Measurements from ENCODE around the gene AFTPH.

The AFTPH gene

GRCh38 chr2:64565949-64566710 lies 42.0 kb downstream of the AFTPH start:
- no peak overlapping the region for H3K4me3 ChIP-seq (ENCODE audit: low read length)
- TF ChIP-seq, protein P1, sequence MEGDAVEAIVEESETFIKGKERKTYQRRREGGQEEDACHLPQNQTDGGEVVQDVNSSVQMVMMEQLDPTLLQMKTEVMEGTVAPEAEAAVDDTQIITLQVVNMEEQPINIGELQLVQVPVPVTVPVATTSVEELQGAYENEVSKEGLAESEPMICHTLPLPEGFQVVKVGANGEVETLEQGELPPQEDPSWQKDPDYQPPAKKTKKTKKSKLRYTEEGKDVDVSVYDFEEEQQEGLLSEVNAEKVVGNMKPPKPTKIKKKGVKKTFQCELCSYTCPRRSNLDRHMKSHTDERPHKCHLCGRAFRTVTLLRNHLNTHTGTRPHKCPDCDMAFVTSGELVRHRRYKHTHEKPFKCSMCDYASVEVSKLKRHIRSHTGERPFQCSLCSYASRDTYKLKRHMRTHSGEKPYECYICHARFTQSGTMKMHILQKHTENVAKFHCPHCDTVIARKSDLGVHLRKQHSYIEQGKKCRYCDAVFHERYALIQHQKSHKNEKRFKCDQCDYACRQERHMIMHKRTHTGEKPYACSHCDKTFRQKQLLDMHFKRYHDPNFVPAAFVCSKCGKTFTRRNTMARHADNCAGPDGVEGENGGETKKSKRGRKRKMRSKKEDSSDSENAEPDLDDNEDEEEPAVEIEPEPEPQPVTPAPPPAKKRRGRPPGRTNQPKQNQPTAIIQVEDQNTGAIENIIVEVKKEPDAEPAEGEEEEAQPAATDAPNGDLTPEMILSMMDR (IDR thresholded peaks at IDR 0.05; ENCODE audit: insufficient read depth, low read depth, low read length, missing control alignments): no peak

DNA sequence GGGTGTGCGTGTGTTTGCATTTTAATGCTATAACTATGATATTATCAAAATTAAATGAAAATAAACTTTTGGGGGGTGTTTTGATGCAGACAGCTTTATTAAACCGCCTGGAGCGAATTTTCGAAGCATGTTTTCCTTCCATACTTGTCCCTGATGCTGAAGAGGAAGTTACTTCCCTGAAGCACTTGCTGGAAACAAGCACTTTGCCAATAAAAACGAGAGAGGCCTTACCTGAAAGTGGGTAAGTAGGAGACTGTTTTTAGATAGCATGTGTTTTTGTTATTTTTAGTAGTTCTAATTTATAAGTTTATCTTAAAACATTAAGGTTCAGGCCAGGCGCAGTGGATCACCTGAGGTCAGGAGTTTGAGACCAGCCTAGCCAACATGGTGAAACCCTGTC lies 43.3 kb downstream of the AFTPH start:
- H3K4me3 ChIP-seq (ENCODE audit: low read length): no peak overlapping the region
- TF ChIP-seq, protein P1 (IDR thresholded peaks at IDR 0.05; ENCODE audit: insufficient read depth, low read depth, low read length, missing control alignments): no peak
- DNase-seq (ENCODE audit: low read depth): no peak

More at GRCh38 chr2:64565949-64566710, 42.0 kb downstream of the AFTPH start:
- DNase-seq (ENCODE audit: low read depth): peak; percentile 57

DNA sequence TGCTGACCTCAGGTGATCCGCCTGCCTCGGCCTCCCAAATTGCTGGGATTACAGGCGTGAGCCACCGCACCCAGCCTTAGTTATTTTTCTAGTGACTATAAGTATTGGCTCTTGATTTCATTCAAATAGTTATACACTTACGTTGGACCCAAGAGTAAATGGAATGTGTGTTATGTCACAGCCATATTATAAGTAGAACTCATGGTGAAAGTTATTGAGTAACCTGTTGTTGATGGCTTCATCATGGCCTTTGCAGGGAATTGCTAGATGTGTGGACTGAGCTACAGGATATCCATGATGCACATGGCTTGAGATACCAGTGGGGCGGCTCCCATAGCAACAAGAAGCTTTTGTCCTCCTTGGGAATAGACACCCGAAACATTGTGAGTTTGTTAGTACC lies 44.7 kb downstream of the AFTPH start:
- DNase-seq (ENCODE audit: low read depth): no peak
- H3K4me3 ChIP-seq (ENCODE audit: low read length): no peak overlapping the region
- TF ChIP-seq, protein P1 (IDR thresholded peaks at IDR 0.05; ENCODE audit: insufficient read depth, low read depth, low read length, missing control alignments): no peak

DNA sequence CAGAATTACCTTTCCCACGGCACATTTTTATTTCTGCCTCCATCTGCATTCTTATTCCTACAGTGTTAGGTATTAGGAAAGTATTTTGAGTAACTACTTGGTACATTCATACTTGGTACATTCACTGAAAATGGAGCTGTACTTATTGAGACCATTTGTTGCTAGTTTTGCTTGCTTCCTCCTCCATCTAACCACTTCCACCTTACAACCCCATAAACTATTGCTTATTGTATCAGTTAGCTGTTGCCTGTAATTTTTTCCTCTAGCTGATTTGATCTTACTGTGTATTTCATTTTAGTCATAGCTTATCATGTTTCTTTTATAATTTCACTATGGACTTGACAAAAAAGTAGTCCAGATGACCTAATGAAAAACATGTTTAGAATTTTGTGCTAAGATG lies 50.7 kb downstream of the AFTPH start:
- TF ChIP-seq, protein P1 (IDR thresholded peaks at IDR 0.05; ENCODE audit: insufficient read depth, low read depth, low read length, missing control alignments): no peak
- no peak overlapping the region for H3K4me3 ChIP-seq (ENCODE audit: low read length)

DNA sequence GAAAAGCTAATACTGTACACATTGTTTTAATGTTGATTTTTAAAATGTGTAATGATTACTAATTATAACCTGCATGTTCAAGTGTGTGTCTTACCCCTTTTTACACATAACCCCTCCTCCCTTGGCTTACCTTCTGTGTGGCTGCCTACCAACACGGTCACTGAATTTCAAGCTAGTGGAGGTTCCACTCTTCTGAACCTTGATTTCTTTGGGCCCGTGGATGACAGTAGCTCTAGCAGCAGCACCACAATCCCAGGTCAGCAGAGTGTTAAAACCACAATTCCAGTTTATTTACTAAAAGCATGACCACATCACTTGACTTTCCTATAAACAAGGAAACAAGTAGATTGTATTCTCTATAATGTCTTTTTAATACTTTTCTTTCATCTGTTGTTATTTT lies 56.9 kb downstream of the AFTPH start:
- TF ChIP-seq, protein P1 (IDR thresholded peaks at IDR 0.05; ENCODE audit: insufficient read depth, low read depth, low read length, missing control alignments): no peak
- no peak overlapping the region for H3K4me3 ChIP-seq (ENCODE audit: low read length)
- no peak for DNase-seq (ENCODE audit: low read depth)

More for the DNA sequence above, 50.7 kb downstream of the AFTPH start:
- no peak for DNase-seq (ENCODE audit: low read depth)

DNA sequence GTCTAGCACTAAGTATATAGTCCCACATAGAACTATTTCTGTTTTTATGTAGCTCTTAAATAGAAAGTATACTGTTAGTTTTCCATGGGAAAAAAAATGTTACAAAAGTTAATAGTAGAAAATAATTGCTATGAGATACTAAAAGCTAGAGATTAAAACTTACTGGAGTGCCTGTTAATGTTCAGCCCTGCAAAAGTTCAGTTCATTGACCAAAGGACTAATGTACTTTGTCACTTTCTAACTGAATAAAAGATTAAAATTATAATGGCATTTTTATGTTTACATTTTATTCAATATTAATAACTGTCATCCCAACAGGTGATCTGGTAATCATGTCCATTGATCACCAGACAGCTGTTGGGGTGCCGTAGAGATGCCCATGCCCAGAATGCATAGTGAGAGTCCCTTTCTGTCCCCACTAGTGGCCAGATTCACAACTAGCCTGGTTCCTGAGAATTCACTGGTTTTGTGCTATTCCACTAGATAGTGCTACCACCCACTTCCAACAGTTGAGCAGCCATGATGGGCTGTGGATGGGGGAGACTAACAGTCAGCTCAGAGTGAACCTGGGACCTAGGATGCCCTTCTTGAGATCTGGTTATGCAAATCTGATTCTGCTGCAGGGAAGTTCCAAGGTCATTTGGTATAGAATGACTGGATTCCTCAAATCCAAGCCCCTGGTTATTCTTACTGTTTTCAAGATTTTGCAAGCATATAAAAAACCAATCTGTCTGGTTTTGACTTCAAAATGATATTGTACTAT lies 57.8 kb downstream of the AFTPH start:
- DNase-seq (ENCODE audit: low read depth): no peak
- TF ChIP-seq, protein P1 (IDR thresholded peaks at IDR 0.05; ENCODE audit: insufficient read depth, low read depth, low read length, missing control alignments): no peak

More for the DNA sequence above, 57.8 kb downstream of the AFTPH start:
- H3K4me3 ChIP-seq (ENCODE audit: low read length): no peak overlapping the region
